Liver (tissue), 9 donors: ENCODE data around the gene LIMS2. TPM values are rescaled to one million over a fixed set of nuclear protein-coding genes. Genes with fewer than 3 reads are reported as not detected.
A peak's percentile ranks its signal among the peaks of the same experiment; 100 is the strongest.

Source experiments
- DNase-seq: peaks from one replicate; pipeline ENCODE4 v3.0.0-alpha.2; 2017; ENCODE audit warnings: low spot score
- H3K27ac ChIP-seq, 2 donors: one replicate each; pipeline ENCODE4 v1.7.0; 2013; ENCODE audit warnings: inconsistent platforms in 2 of 2, low read length in 2 of 2, control low read depth in 1 of 2, low read depth in 1 of 2, mild to moderate bottlenecking in 1 of 2
- H3K27me3 ChIP-seq, 4 donors: one replicate each; pipeline versions ENCODE4 v1.6.1 to v1.7.0; 2013; ENCODE audit warnings: low read length in 3 of 4, inconsistent platforms in 1 of 4, mild to moderate bottlenecking in 1 of 4, moderate library complexity in 1 of 4; ENCODE audit not compliant: control insufficient read depth in 4 of 4, insufficient read depth in 4 of 4
- H3K36me3 ChIP-seq, 4 donors: one replicate each; pipeline versions ENCODE4 v1.6.1 to v1.7.0; 2013; ENCODE audit warnings: low read length in 3 of 4, mild to moderate bottlenecking in 3 of 4, low read depth in 1 of 4, moderate library complexity in 1 of 4; ENCODE audit not compliant: control insufficient read depth in 4 of 4, insufficient read depth in 3 of 4
- H3K4me1 ChIP-seq, 4 donors: one replicate each; pipeline versions ENCODE4 v1.6.1 to v1.7.0; 2013; ENCODE audit warnings: low read length in 3 of 4, mild to moderate bottlenecking in 3 of 4, moderate library complexity in 1 of 4; ENCODE audit not compliant: control insufficient read depth in 4 of 4, insufficient read depth in 4 of 4
- H3K4me3 ChIP-seq, 3 donors: one replicate each; pipeline versions ENCODE4 v1.6.1 to v1.7.0; 2013; ENCODE audit warnings: low read length in 3 of 3, control low read depth in 1 of 3, low read depth in 1 of 3, mild to moderate bottlenecking in 1 of 3
- H3K9ac ChIP-seq, 2 donors: one replicate each; pipeline ENCODE4 v1.7.0; 2013; ENCODE audit warnings: low read length in 2 of 2, mild to moderate bottlenecking in 2 of 2, moderate library complexity in 2 of 2, control low read depth in 1 of 2, low read depth in 1 of 2
- H3K9me3 ChIP-seq, 4 donors: one replicate each; pipeline versions ENCODE4 v1.6.1 to v1.7.0; 2013; ENCODE audit warnings: low read length in 3 of 4; ENCODE audit not compliant: control insufficient read depth in 4 of 4
- EGR1 ChIP-seq, 2 donors: IDR thresholded peaks; 2 replicates each; pipeline ENCODE4 v1.6.1; 2016 to 2018; ENCODE audit warnings: antibody characterized with exemption in 2 of 2, low read depth in 2 of 2
- FOXA1 ChIP-seq: IDR thresholded peaks from 2 replicates; pipeline ENCODE4 v1.6.1; 2016; ENCODE audit warnings: antibody characterized with exemption
- FOXA2 ChIP-seq: IDR thresholded peaks from 2 replicates; pipeline ENCODE4 v1.6.1; 2016; ENCODE audit warnings: antibody characterized with exemption
- GABPA ChIP-seq, 2 donors: IDR thresholded peaks in 1 of 2; conservative IDR thresholded peaks in 1 of 2; 2 replicates each; pipeline ENCODE4 v1.6.1; 2016; ENCODE audit warnings: antibody characterized with exemption in 2 of 2, mild to moderate bottlenecking in 1 of 2, moderate library complexity in 1 of 2
- HNF4A ChIP-seq, 2 donors: conservative IDR thresholded peaks; 2 replicates each; pipeline ENCODE4 v1.6.1; 2016; ENCODE audit warnings: antibody characterized with exemption in 2 of 2, mild to moderate bottlenecking in 2 of 2
- JUND ChIP-seq, 2 donors: IDR thresholded peaks; 2 replicates each; pipeline ENCODE4 v1.6.1; 2016; ENCODE audit warnings: antibody characterized with exemption in 2 of 2
- MAX ChIP-seq: IDR thresholded peaks from 2 replicates; pipeline ENCODE4 v1.6.1; 2016; ENCODE audit warnings: antibody characterized with exemption
- NR2F2 ChIP-seq: IDR thresholded peaks from 2 replicates; pipeline ENCODE4 v1.6.1; 2016; ENCODE audit warnings: antibody characterized with exemption
- RAD21 ChIP-seq, 2 donors: IDR thresholded peaks; 2 replicates each; pipeline ENCODE4 v1.6.1; 2016; ENCODE audit warnings: antibody characterized with exemption in 2 of 2, mild to moderate bottlenecking in 2 of 2
- REST ChIP-seq: IDR thresholded peaks from 2 replicates; pipeline ENCODE4 v1.6.1; 2016; ENCODE audit warnings: antibody characterized with exemption, mild to moderate bottlenecking
- RXRA ChIP-seq, 2 donors: IDR thresholded peaks; 2 replicates each; pipeline ENCODE4 v1.6.1; 2017 to 2018; ENCODE audit warnings: antibody characterized with exemption in 2 of 2, mild to moderate bottlenecking in 1 of 2
- SP1 ChIP-seq: IDR thresholded peaks from 2 replicates; pipeline ENCODE4 v1.6.1; 2018; ENCODE audit warnings: antibody characterized with exemption, mild to moderate bottlenecking
- TAF1 ChIP-seq: conservative IDR thresholded peaks from 2 replicates; pipeline ENCODE4 v1.6.1; 2016; ENCODE audit warnings: antibody characterized with exemption, mild to moderate bottlenecking
- YY1 ChIP-seq: IDR thresholded peaks from 2 replicates; pipeline ENCODE4 v1.6.1; 2016; ENCODE audit warnings: antibody characterized with exemption, mild to moderate bottlenecking
- WGBS: extraction: QIAGEN DNeasy Blood & Tissue Kit; methylation state at CpG from one replicate; pipeline ENCODE4 v1.1.7; 2013; 5-methylcytosine and 5-hydroxymethylcytosine counted together
- polyA plus RNA-seq, 2 donors: library from polyadenylated mRNA; stranded (reverse) in 1 of 2; unstranded in 1 of 2; fragments of 200-250 nt in 1 of 2; fragments of >200 nt in 1 of 2; fragmentation: Nextera tagmentation in 1 of 2; extraction: Ambion mirVana in 1 of 2; gene quantifications; one replicate each; pipeline versions ENCODE4 v1.2.1 to v1.2.3, GENCODE V29; 2013 to 2015
- total RNA-seq, 2 donors: library from RNA; depleted of rRNA; stranded (reverse); fragments of >200 nt; gene quantifications; one replicate each; pipeline ENCODE4 v1.2.3, GENCODE V29; 2014
- TF ChIP-seq, protein P1 (sequence below): IDR thresholded peaks from 2 replicates; pipeline ENCODE4 v1.6.1; 2016; ENCODE audit warnings: antibody characterized with exemption
- TF ChIP-seq, protein P2 (sequence below): fragments of 150-350 bp; IDR thresholded peaks from 2 replicates; pipeline ENCODE4 v1.5.1; 2017; ENCODE audit warnings: improper control_type of control experiment, low read depth, low read length; ENCODE audit not compliant: missing input control
- donor health status: healthy.
- donor health status: healthy.
- donor health status: healthy.
- donor health status: healthy.
- donor health status: healthy.

LIMS2 gene
- total and polyA plus RNA-seq, 4 donors, result 1.4 to 17.9 (median 16.1) TPM

DNA sequence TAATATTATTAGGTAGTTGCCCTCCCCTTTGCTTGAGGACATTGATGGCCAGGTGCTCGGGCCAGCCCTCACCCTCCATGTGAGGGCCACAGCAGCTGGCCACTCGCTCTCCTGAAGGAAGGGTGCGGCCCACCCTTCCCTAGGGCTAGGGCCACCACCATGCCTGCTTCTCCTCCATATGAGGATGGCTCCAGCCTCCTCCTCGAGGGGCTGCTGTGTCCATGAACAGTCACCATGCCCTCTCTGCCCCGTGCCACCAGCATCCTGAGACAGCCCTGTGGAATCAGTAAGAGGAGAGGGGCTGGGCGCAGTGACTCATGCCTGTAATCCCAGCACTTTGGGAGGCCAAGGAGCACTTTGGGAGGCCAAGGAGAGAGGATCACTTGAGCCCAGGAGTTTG is 27.0 kb downstream of the LIMS2 start:
- Histone ChIP-seq H3K9me3 (no peaks in the 10 kb centered on the region), H3K27ac (no peak overlapping the region), H3K36me3 (peaks cover 0 to 3% (median 0%) of the 10 kb centered on the region in 4 donors), H3K9ac (no peak overlapping the region), H3K27me3 (no peaks in the 10 kb centered on the region), H3K4me1 (peaks cover 2 to 16% (median 5%) of the 10 kb centered on the region in 4 donors), H3K4me3 (no peak overlapping the region)
- no peak for TF ChIP-seq JUND (IDR thresholded peaks at IDR 0.05)
- TF ChIP-seq NR2F2, result no peak
- TF ChIP-seq MAX, result no peak
- no peak for TF ChIP-seq GABPA (IDR thresholded peaks at IDR 0.05 in 1 of 2, conservative IDR thresholded peaks at IDR 0.05 in 1 of 2)
- no peak for TF ChIP-seq RAD21 (IDR thresholded peaks at IDR 0.05)
- no peak for TF ChIP-seq SP1
- TF ChIP-seq REST, result no peak
- TF ChIP-seq, protein P1, sequence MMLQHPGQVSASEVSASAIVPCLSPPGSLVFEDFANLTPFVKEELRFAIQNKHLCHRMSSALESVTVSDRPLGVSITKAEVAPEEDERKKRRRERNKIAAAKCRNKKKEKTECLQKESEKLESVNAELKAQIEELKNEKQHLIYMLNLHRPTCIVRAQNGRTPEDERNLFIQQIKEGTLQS, result no peak
- TF ChIP-seq FOXA1, result no peak
- DNase-seq, result no peak
- WGBS, result 93% methylated on average over 6 of the region's 6 CpGs

- H3K4me3 ChIP-seq, result no peak overlapping the region
- TF ChIP-seq RXRA (IDR thresholded peaks at IDR 0.05), result peak; percentile 53 to 69
- TF ChIP-seq SP1, result no peak
- no peak for TF ChIP-seq MAX
- TF ChIP-seq FOXA1, result no peak
- H3K36me3 ChIP-seq, result no peaks in the 10 kb centered on the region
- H3K27ac ChIP-seq, result no peak overlapping the region
- peaks cover 2 to 16% (median 5%) of the 10 kb centered on the region in 4 donors for H3K4me1 ChIP-seq
- no peak overlapping the region for H3K9ac ChIP-seq
- DNase-seq, result no peak
- 78% methylated on average over 16 of the region's 16 CpGs for WGBS
- no peaks in the 10 kb centered on the region for H3K27me3 ChIP-seq
- no peaks in the 10 kb centered on the region for H3K9me3 ChIP-seq
Measured at GRCh38 chr2:127647242-127648190, 27.8 kb downstream of the LIMS2 start.

- 80% methylated on average over 24 of the region's 24 CpGs for WGBS
- Histone ChIP-seq H3K9ac (no peak overlapping the region), H3K27ac (no peak overlapping the region), H3K4me1 (peaks cover 2 to 23% (median 9%) of the 10 kb centered on the region in 4 donors), H3K9me3 (no peaks in the 10 kb centered on the region), H3K36me3 (no peaks in the 10 kb centered on the region), H3K27me3 (no peaks in the 10 kb centered on the region), H3K4me3 (no peak overlapping the region)
- DNase-seq, result no peak
- TF ChIP-seq NR2F2 (no peak), TAF1 (no peak), JUND (IDR thresholded peaks at IDR 0.05) (no peak), EGR1 (IDR thresholded peaks at IDR 0.05; ENCODE audit: low read depth in 2 of 2) (no peak), RAD21 (IDR thresholded peaks at IDR 0.05) (no peak), RXRA (IDR thresholded peaks at IDR 0.05) (no peak), YY1 (no peak), HNF4A (conservative IDR thresholded peaks at IDR 0.05) (no peak), FOXA2 (no peak), FOXA1 (no peak), MAX (no peak)
- TF ChIP-seq, protein P2, sequence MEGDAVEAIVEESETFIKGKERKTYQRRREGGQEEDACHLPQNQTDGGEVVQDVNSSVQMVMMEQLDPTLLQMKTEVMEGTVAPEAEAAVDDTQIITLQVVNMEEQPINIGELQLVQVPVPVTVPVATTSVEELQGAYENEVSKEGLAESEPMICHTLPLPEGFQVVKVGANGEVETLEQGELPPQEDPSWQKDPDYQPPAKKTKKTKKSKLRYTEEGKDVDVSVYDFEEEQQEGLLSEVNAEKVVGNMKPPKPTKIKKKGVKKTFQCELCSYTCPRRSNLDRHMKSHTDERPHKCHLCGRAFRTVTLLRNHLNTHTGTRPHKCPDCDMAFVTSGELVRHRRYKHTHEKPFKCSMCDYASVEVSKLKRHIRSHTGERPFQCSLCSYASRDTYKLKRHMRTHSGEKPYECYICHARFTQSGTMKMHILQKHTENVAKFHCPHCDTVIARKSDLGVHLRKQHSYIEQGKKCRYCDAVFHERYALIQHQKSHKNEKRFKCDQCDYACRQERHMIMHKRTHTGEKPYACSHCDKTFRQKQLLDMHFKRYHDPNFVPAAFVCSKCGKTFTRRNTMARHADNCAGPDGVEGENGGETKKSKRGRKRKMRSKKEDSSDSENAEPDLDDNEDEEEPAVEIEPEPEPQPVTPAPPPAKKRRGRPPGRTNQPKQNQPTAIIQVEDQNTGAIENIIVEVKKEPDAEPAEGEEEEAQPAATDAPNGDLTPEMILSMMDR, result no peak
- TF ChIP-seq, protein P1, result no peak
Measured at GRCh38 chr2:127646487-127647241, 28.7 kb downstream of the LIMS2 start.
